Panc1 (cell line): ENCODE results near the gene PPT1. TPM values are rescaled to one million over a fixed set of nuclear protein-coding genes. Genes with fewer than 3 reads are reported as not detected.

Experiments
- ATAC-seq: fragments of 200-7000 bp; cut with Tn5 transposase; 2 replicates; pipeline ENCODE4 v1.9.1; 2020; ENCODE audit warnings: mild to moderate bottlenecking, moderate library complexity
- BruUV-seq: library from RNA; stranded (reverse); fragments of 400-500 nt; replicated peaks from 2 replicates; lab custom pipeline; 2021; lab: Mats Ljungman, UMichigan
- CTCF ChIA-PET: fragments of 300-600 bp; sonication (Branson Sonifier 250); formaldehyde crosslinking; loops from one replicate; lab custom pipeline; 2022; ENCODE audit warnings: antibody characterized with exemption; lab: Charles Lee
- POLR2A ChIA-PET: fragments of 300-600 bp; sonication (Branson Sonifier 250); formaldehyde crosslinking; loops from one replicate; lab custom pipeline; 2022; ENCODE audit warnings: antibody characterized with exemption; lab: Charles Lee
- DNase-seq: peaks from one replicate; pipeline ENCODE4 v3.0.0-alpha.2; 2010; ENCODE audit warnings: low read depth, low spot score
- H3K27ac ChIP-seq: 2 replicates; pipeline ENCODE4 v1.5.1; 2011; ENCODE audit warnings: mild to moderate bottlenecking, low read length, inconsistent platforms
- H3K27me3 ChIP-seq: fragments of 200-500 bp; sonication (Bioruptor generic); 2 replicates; pipeline ENCODE4 v1.6.0; 2014; ENCODE audit warnings: low read length, inconsistent platforms; ENCODE audit not compliant: control insufficient read depth, insufficient read depth
- H3K36me3 ChIP-seq: fragments of 200-500 bp; sonication (Bioruptor generic); 2 replicates; pipeline ENCODE4 v1.5.1; 2014; ENCODE audit warnings: inconsistent platforms, mild to moderate bottlenecking, low read length, moderate library complexity; ENCODE audit not compliant: control insufficient read depth, insufficient read depth
- H3K4me1 ChIP-seq: 2 replicates; pipeline ENCODE4 v1.5.1; 2011; ENCODE audit warnings: inconsistent platforms, mild to moderate bottlenecking, low read length, moderate library complexity; ENCODE audit not compliant: control insufficient read depth, insufficient read depth
- H3K4me3 ChIP-seq, 2 experiments: 2 replicates each; pipeline ENCODE4 v1.5.1; 2011 to 2012; ENCODE audit warnings: low read depth in 2 of 2, low read length in 2 of 2, mild to moderate bottlenecking in 2 of 2, inconsistent platforms in 1 of 2, moderate library complexity in 1 of 2
- H3K9me3 ChIP-seq: fragments of 200-500 bp; sonication (Bioruptor generic); 2 replicates; pipeline ENCODE4 v1.5.1; 2014; ENCODE audit warnings: low read depth, mild to moderate bottlenecking, inconsistent platforms, low read length, moderate library complexity; ENCODE audit not compliant: control insufficient read depth, insufficient read depth
- CTCF ChIP-seq: fragments of 450-650 bp; IDR thresholded peaks from 2 replicates; pipeline ENCODE4 v1.5.1; 2017; ENCODE audit warnings: mild to moderate bottlenecking
- POLR2AphosphoS5 ChIP-seq: IDR thresholded peaks from 2 replicates; pipeline ENCODE4 v1.6.1; 2012; ENCODE audit warnings: mild to moderate bottlenecking, low read depth, low read length, moderate library complexity
- REST ChIP-seq, 2 experiments: IDR thresholded peaks; 2 replicates each; pipeline ENCODE4 v1.6.1; 2011 to 2012; ENCODE audit warnings: low read depth in 2 of 2, control low read depth in 1 of 2, low read length in 1 of 2, mild to moderate bottlenecking in 1 of 2, moderate library complexity in 1 of 2; ENCODE audit not compliant: insufficient read depth in 1 of 2
- SIN3A ChIP-seq: IDR thresholded peaks from 2 replicates; pipeline ENCODE4 v1.6.1; 2012; ENCODE audit warnings: low read depth, mild to moderate bottlenecking, low read length, moderate library complexity, borderline replicate concordance; ENCODE audit not compliant: insufficient read depth
- TCF7L2 ChIP-seq: IDR thresholded peaks from 2 replicates; pipeline ENCODE4 v1.6.1; 2011; ENCODE audit warnings: mild to moderate bottlenecking, low read depth, low read length, inconsistent platforms
- in situ Hi-C: cut with HindIII; loops from 2 replicates; pipeline ENCODE4 v1.10.0; 2016; ENCODE audit warnings: low sequenced_read_pairs, low pct_unique_long_range_greater_than_20kb
- intact Hi-C: fragments of 100-400 bp; cut with micrococcal nuclease; formaldehyde crosslinking; loops from one replicate; pipeline ENCODE4 v1.10.0; 2022; ENCODE audit not compliant: unreplicated experiment
- total RNA-seq: library from RNA; stranded (reverse); gene quantifications from one replicate; pipeline ENCODE4 v1.2.1, GENCODE V29; 2021; ENCODE audit not compliant: unreplicated experiment

PPT1 gene
- total RNA-seq, 1 experiment from 2014 or later: 158 TPM

- BruUV-seq: no TSS peak
- H3K27me3 ChIP-seq: no peaks in the 10 kb centered on the region
- TF ChIP-seq CTCF (no peak), TCF7L2 (no peak), REST (IDR thresholded peaks at IDR 0.05; ENCODE audit: insufficient read depth in 1 of 2, low read depth in 2 of 2, low read length in 1 of 2) (no peak), POLR2AphosphoS5 (no peak), SIN3A (no peak)
- H3K4me3 ChIP-seq: no peak overlapping the region
- H3K4me1 ChIP-seq: peaks cover 9% of the 10 kb centered on the region
- no peak overlapping the region for H3K27ac ChIP-seq
- in situ Hi-C loops: no loop called here
- intact Hi-C loops: loop anchor here (10.0 kb wide), 1 partner anchor 62 kb away; no protein-coding TSS in a partner anchor
- POLR2A ChIA-PET: interaction anchor here (0.6 kb wide), 1 partner anchor 136 kb away, joined by 9 read pairs; no protein-coding TSS in a partner anchor
- H3K9me3 ChIP-seq: no peaks in the 10 kb centered on the region
- ATAC-seq (no peak), DNase-seq (no peak)
- CTCF ChIA-PET: no interaction called here
- peaks cover 9% of the 10 kb centered on the region; the same call in 1 of the 2 replicates for H3K36me3 ChIP-seq
Measured at GRCh38 chr1:40036574-40036973, 60.5 kb downstream of the PPT1 start.

DNA sequence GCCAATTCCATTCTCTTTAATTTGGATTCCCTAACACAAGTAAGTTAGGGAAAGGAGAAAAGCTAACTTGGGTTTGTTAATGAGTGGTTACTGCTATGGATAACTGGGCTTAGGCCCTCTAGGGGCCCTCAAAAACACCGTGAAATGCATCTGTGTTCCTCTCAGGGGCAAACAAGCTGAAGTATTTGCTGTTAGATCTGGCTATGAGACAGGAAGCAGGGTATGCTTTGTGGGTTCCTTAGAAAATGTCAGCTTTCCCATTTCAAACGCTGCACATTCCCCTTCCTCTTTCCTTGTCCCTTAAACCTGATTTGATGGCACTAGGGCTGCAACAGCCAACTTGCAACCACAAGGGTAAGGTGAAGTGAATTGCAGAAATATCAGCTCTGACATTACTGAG, 62.2 kb downstream of the PPT1 start:
- H3K36me3 ChIP-seq: peaks cover 5% of the 10 kb centered on the region; the same call in 1 of the 2 replicates
- in situ Hi-C loops (no loop called here), intact Hi-C loops (loop anchor here (5.0 to 10.0 kb wide), 2 partner anchors 60 to 218 kb away; no protein-coding TSS in a partner anchor)
- no peak overlapping the region for H3K4me3 ChIP-seq
- no TSS peak for BruUV-seq
- POLR2A ChIA-PET: no interaction called here
- H3K4me1 ChIP-seq: peaks cover 9% of the 10 kb centered on the region
- no peaks in the 10 kb centered on the region for H3K9me3 ChIP-seq
- H3K27me3 ChIP-seq: no peaks in the 10 kb centered on the region; the same call in 1 of the 2 replicates
- CTCF ChIA-PET: no interaction called here
- TF ChIP-seq SIN3A (no peak), REST (IDR thresholded peaks at IDR 0.05; ENCODE audit: insufficient read depth in 1 of 2, low read depth in 2 of 2, low read length in 1 of 2) (no peak), POLR2AphosphoS5 (no peak), CTCF (no peak)
- ATAC-seq (no peak), DNase-seq (no peak)
- H3K27ac ChIP-seq: no peak overlapping the region
